ENCODE data around the gene MACROD2.

- TF ChIP-seq GABPA (IDR thresholded peaks at IDR 0.05 in 1 of 2, conservative IDR thresholded peaks at IDR 0.05 in 1 of 2) (no peak), ATF3 (IDR thresholded peaks at IDR 0.05) (no peak), YY1 (IDR thresholded peaks at IDR 0.05) (no peak), SP1 (IDR thresholded peaks at IDR 0.05) (no peak)
- TF ChIP-seq, protein P1, sequence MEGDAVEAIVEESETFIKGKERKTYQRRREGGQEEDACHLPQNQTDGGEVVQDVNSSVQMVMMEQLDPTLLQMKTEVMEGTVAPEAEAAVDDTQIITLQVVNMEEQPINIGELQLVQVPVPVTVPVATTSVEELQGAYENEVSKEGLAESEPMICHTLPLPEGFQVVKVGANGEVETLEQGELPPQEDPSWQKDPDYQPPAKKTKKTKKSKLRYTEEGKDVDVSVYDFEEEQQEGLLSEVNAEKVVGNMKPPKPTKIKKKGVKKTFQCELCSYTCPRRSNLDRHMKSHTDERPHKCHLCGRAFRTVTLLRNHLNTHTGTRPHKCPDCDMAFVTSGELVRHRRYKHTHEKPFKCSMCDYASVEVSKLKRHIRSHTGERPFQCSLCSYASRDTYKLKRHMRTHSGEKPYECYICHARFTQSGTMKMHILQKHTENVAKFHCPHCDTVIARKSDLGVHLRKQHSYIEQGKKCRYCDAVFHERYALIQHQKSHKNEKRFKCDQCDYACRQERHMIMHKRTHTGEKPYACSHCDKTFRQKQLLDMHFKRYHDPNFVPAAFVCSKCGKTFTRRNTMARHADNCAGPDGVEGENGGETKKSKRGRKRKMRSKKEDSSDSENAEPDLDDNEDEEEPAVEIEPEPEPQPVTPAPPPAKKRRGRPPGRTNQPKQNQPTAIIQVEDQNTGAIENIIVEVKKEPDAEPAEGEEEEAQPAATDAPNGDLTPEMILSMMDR (IDR thresholded peaks at IDR 0.05; ENCODE audit: low read depth, low read length, missing input control) = no peak
Observed at GRCh38 chr20:16027686-16028085, 2032.4 kb downstream of the MACROD2 start.

Data from liver (tissue), 3 donors.